HG02981 (cell line): ENCODE results near the gene RPL37A.

Source experiments
- ATAC-seq: cut with Tn5 transposase; IDR thresholded peaks from one replicate; pipeline ENCODE4 v1.9.1; 2021; ENCODE audit warnings: mild to moderate bottlenecking, moderate library complexity; ENCODE audit not compliant: unreplicated experiment

Gene RPL37A

GRCh38 chr2:216546241-216546640 is 47.6 kb downstream of the RPL37A start:
- no peak for ATAC-seq

- ATAC-seq: no peak
These were observed 48.2 kb downstream of the RPL37A start for GRCh38 chr2:216546641-216547403.

GRCh38 chr2:216548901-216549331 is 50.3 kb downstream of the RPL37A start:
- ATAC-seq: no peak

- ATAC-seq: no peak
These were observed 51.5 kb downstream of the RPL37A start for GRCh38 chr2:216549926-216550690.

DNA sequence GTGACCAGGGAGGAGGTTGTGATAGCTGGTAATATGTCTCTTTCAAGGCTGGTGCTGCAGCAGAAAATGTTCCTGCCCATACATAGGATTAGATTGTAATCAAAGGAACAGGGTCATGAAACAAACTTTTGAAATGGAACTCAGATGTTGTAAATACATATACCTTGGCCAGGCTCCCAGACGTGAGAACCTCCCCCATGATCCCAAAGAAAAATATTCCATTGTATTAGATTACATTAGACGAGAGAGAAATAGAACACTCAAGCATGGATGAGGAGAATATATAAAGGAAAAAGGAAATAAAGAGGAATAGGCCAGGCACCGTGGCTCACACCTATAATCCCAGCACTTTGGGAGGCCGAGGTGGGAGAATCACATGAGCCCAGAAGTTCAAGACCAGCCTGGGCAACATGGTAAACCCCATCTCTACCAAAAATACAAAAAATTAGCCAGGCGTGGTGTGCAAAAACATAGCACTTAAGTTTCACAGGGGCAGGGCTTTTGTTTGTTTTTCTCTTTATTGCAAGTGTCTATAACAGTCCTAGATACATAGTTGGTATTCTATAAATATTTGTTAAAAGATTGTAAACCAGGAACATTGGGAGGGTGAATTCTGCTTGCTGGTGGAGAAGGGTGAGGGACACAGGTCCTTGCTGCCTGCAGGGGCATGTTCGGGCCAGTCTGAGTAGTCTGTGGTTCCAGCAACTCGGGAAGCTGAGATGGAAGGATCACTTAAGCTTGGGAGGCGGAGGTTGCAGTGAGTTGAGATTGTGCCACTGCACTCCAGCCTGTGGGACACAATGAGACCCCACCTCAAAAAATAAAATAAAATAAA is 52.8 kb downstream of the RPL37A start:
- ATAC-seq: no peak

DNA sequence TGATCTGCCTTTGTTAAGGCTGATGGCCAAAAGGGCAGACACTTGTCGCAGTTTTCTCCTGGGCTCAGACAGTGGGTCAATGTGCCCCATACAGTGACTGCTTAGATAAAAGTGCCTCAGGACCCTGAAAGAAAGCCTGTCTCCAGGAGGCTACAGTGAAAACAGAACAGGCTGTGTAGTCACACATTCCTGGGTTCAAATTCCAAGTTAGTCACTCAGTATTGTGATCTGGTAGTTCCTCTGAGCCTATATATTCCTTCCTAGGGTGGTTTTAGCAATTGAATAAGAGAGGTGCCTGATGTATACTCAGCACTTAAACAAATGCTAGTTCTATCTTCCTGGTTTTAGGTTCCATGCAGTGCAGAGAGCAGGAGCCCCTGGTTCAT is 54.4 kb downstream of the RPL37A start:
- ATAC-seq: no peak
